Gastroesophageal sphincter (tissue), 2 donors: ENCODE data around the gene SINHCAF.

Experiments
- EP300 ChIP-seq: sonication (generic); formaldehyde crosslinking; IDR thresholded peaks from one replicate; pipeline ENCODE4 v1.6.1; 2017; ENCODE audit warnings: antibody characterized with exemption, mild to moderate bottlenecking
- POLR2A ChIP-seq, 2 donors: fragments of 450-650 bp; IDR thresholded peaks; one replicate each; pipeline ENCODE4 v1.6.1; 2017; ENCODE audit warnings: antibody characterized with exemption in 2 of 2, mild to moderate bottlenecking in 2 of 2, moderate library complexity in 1 of 2
- POLR2AphosphoS5 ChIP-seq: sonication (generic); formaldehyde crosslinking; IDR thresholded peaks from one replicate; pipeline ENCODE4 v1.6.1; 2017; ENCODE audit warnings: antibody characterized with exemption

DNA sequence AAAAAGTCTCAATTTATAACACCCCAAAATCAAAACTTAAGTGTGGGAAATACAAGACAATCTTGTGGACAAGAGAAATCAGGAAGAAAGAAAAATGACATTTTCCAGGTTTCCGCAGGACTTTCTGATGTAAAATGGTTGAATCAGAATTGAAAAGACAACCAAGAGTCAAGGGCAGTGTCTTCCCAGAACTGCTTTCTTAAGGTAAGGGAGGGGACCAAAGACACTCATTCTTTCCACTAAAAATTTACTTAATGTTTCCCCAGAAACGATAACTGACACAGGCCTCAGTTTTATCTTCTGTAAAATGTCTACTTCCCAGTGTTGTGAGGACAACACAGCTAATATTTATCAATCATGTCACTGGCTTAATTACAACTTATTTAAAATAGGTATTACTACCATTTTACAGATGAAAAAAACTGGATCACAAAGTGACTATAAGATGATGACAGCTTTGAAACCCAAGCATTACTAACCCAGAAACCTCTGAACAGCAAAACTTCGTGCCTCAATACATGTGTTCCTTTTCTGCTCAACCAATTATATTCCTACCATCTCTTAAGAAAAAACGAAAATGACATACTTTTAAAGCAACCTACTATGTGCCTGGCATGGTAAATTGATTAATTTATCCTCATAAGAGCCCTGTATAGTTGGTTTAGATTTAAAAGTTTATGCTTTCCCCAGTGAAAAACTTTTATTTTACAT, 4.6 kb downstream of the SINHCAF start:
- no peak for TF ChIP-seq POLR2AphosphoS5
- TF ChIP-seq EP300 = no peak
- TF ChIP-seq POLR2A (IDR thresholded peaks at IDR 0.05) = no peak
